Mononuclear cell (primary cell): Measurements from ENCODE around the gene ACOX1. TPM values are rescaled to one million over a fixed set of nuclear protein-coding genes. Genes with fewer than 3 reads are reported as not detected.

ENCODE experiments used
- H3K27me3 ChIP-seq: 2 replicates; pipeline ENCODE4 v1.6.0; 2011; ENCODE audit warnings: low read length, control low read depth; ENCODE audit not compliant: insufficient read depth
- H3K4me1 ChIP-seq: 2 replicates; pipeline ENCODE4 v1.5.1; 2011; ENCODE audit warnings: mild to moderate bottlenecking, low read length, control low read depth; ENCODE audit not compliant: insufficient read depth
- H3K4me3 ChIP-seq: 2 replicates; pipeline ENCODE4 v1.5.1; 2011; ENCODE audit warnings: mild to moderate bottlenecking, low read length, moderate library complexity
- H3K9me3 ChIP-seq: 2 replicates; pipeline ENCODE4 v1.5.1; 2011; ENCODE audit warnings: low read depth, mild to moderate bottlenecking, control low read depth, low read length
- total RNA-seq: library from RNA; depleted of rRNA; stranded (reverse); fragments of >200 nt; gene quantifications from one replicate; pipeline ENCODE4 v1.2.3, GENCODE V29; 2012

ACOX1 gene
- total RNA-seq, 1 donor: 18.5 TPM

GRCh38 chr17:76000755-76001521, 22.0 kb upstream of the ACOX1 start, which contains the start of gene CDK3:
Gene CDK3 (plus strand): TSS chr17:76000855. CDS start chr17:76001426, 571 bp downstream.
- no peaks in the 10 kb centered on the region for H3K27me3 ChIP-seq
- H3K4me1 ChIP-seq: peaks cover 17% of the 10 kb centered on the region
- no peak within 1 kb of the TSS for H3K4me3 ChIP-seq
- no peaks in the 10 kb centered on the region for H3K9me3 ChIP-seq

- Histone ChIP-seq H3K4me3 (no peak overlapping the region), H3K9me3 (no peaks in the 10 kb centered on the region), H3K4me1 (peaks cover 17% of the 10 kb centered on the region), H3K27me3 (no peaks in the 10 kb centered on the region)
Observed at GRCh38 chr17:76000016-76000754, 21.2 kb upstream of the ACOX1 start.

- Histone ChIP-seq H3K9me3 (no peaks in the 10 kb centered on the region), H3K4me3 (no peak overlapping the region)
Observed at GRCh38 chr17:75998327-75998795, 19.4 kb upstream of the ACOX1 start.

GRCh38 chr17:75996665-75997590, 18.0 kb upstream of the ACOX1 start:
- no peaks in the 10 kb centered on the region for H3K9me3 ChIP-seq
- no peak overlapping the region for H3K4me3 ChIP-seq
- H3K4me1 ChIP-seq: peaks cover 21% of the 10 kb centered on the region
- no peaks in the 10 kb centered on the region for H3K27me3 ChIP-seq

More at GRCh38 chr17:75998327-75998795, 19.4 kb upstream of the ACOX1 start:
- no peaks in the 10 kb centered on the region for H3K27me3 ChIP-seq
- peaks cover 17% of the 10 kb centered on the region for H3K4me1 ChIP-seq

- H3K27me3 ChIP-seq: no peaks in the 10 kb centered on the region
- H3K9me3 ChIP-seq: no peaks in the 10 kb centered on the region
- H3K4me3 ChIP-seq: no peak overlapping the region
- peaks cover 25% of the 10 kb centered on the region for H3K4me1 ChIP-seq
Observed at GRCh38 chr17:75995385-75995925, 16.5 kb upstream of the ACOX1 start.

- Histone ChIP-seq H3K4me3 (no peak overlapping the region), H3K4me1 (peaks cover 25% of the 10 kb centered on the region), H3K27me3 (no peaks in the 10 kb centered on the region), H3K9me3 (no peaks in the 10 kb centered on the region)
Observed at GRCh38 chr17:75994802-75995370, 15.9 kb upstream of the ACOX1 start.

- Histone ChIP-seq H3K9me3 (no peaks in the 10 kb centered on the region), H3K27me3 (no peaks in the 10 kb centered on the region), H3K4me3 (no peak overlapping the region), H3K4me1 (peaks cover 10% of the 10 kb centered on the region)
Observed at GRCh38 chr17:75991396-75991795, 12.4 kb upstream of the ACOX1 start.

GRCh38 chr17:75987041-75987440, 8.1 kb upstream of the ACOX1 start:
- Histone ChIP-seq H3K4me3 (no peak overlapping the region), H3K9me3 (no peaks in the 10 kb centered on the region), H3K27me3 (no peaks in the 10 kb centered on the region), H3K4me1 (peaks cover 16% of the 10 kb centered on the region)

- H3K27me3 ChIP-seq: no peaks in the 10 kb centered on the region
- no peaks in the 10 kb centered on the region for H3K9me3 ChIP-seq
- peaks cover 11% of the 10 kb centered on the region for H3K4me1 ChIP-seq
- no peak overlapping the region for H3K4me3 ChIP-seq
Observed at GRCh38 chr17:75985986-75986385, 7.0 kb upstream of the ACOX1 start.

- H3K27me3 ChIP-seq: no peaks in the 10 kb centered on the region
- no peak overlapping the region for H3K4me3 ChIP-seq
- H3K9me3 ChIP-seq: no peaks in the 10 kb centered on the region
- H3K4me1 ChIP-seq: peaks cover 23% of the 10 kb centered on the region
Observed at GRCh38 chr17:75983501-75984181, 4.7 kb upstream of the ACOX1 start.

- H3K9me3 ChIP-seq: no peaks in the 10 kb centered on the region
- H3K4me3 ChIP-seq: no peak overlapping the region
- H3K27me3 ChIP-seq: no peaks in the 10 kb centered on the region
- H3K4me1 ChIP-seq: peaks cover 42% of the 10 kb centered on the region
Observed at GRCh38 chr17:75981019-75981615, 2.2 kb upstream of the ACOX1 start.

GRCh38 chr17:75980188-75981018, 1.4 kb upstream of the ACOX1 start:
- no peaks in the 10 kb centered on the region for H3K27me3 ChIP-seq
- H3K4me1 ChIP-seq: peaks cover 42% of the 10 kb centered on the region
- H3K9me3 ChIP-seq: no peaks in the 10 kb centered on the region
- H3K4me3 ChIP-seq: peak overlapping the region; percentile 79

- no peaks in the 10 kb centered on the region for H3K27me3 ChIP-seq
- H3K4me1 ChIP-seq: peaks cover 42% of the 10 kb centered on the region
- no peaks in the 10 kb centered on the region for H3K9me3 ChIP-seq
- peak overlapping the region; percentile 79 for H3K4me3 ChIP-seq
Observed at GRCh38 chr17:75979705-75980187, 780 bp upstream of the ACOX1 start.
